ENCODE data around the gene RASSF8. TPM values are rescaled to one million over a fixed set of nuclear protein-coding genes. Genes with fewer than 3 reads are reported as not detected.

RASSF8 gene
- total RNA-seq, 4 donors from 2014 or later, result 13.1 to 332 (median 23.5) TPM

DNA sequence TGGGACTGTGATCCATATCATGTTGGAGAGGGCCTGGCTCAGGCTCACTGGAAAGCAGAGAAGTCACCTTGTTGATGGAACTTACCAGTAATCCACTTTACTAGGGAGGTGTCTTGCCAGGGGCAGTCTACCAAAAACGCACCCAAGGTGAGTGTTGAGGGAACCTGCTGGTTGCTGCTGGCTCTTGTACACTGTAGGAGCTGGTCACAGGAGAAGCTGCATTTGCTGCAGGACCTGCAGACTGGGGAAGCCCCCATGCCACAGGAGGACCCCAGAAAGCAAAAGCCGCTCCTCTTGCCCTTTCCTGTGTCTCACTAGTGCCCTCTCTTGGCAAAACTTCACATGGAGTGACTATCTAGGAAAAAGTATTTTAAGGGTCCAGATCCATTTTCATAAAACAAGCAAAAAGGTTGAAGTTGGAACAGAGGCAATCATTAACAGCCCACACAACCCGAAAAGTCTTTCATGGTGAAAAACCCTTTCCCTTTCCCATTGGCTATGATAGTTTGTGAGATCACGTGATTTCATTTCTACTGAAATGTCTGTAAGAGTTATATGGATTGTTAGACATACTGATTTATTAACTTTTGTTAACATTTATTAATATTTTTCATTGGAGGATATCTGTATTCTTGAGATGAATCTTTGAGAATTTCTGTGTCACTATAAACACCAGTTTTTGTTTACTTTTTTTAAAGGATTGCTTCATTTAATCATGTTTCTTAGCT, 59.2 kb downstream of the RASSF8 start:
- peaks cover 0 to 5% (median 0%) of the 10 kb centered on the region in 4 donors for H3K4me1 ChIP-seq
- H3K27me3 ChIP-seq, result no peaks in the 10 kb centered on the region
- H3K27ac ChIP-seq, result no peak overlapping the region
- in situ Hi-C loops (cut with MboI; ENCODE audit: low pct_ligation_motif_present in 1 of 4, low pct_unique_long_range_greater_than_20kb in 1 of 4, low sequenced_read_pairs in 3 of 4), result loop anchor here in 2 of 4 donors (25.0 kb wide), 1 partner anchor 580 kb away; no protein-coding TSS in a partner anchor
- intact Hi-C loops (cut with DNase I; ENCODE audit: low total_unique reads), result no loop called here
- TF ChIP-seq CTCF (IDR thresholded peaks at IDR 0.05) (peak; percentile 23 to 53 (median 46)), POLR2AphosphoS5 (IDR thresholded peaks at IDR 0.05) (no peak)
- no peaks in the 10 kb centered on the region for H3K9me3 ChIP-seq
- DNase-seq, result no peak
- WGBS, 2 donors (ENCODE audit: low coverage in 1 of 2), result 48% methylated on average over 2 to 4 of the region's 4 CpGs
- no peak overlapping the region for H3K4me3 ChIP-seq
- H3K36me3 ChIP-seq, result no peaks in the 10 kb centered on the region

DNA sequence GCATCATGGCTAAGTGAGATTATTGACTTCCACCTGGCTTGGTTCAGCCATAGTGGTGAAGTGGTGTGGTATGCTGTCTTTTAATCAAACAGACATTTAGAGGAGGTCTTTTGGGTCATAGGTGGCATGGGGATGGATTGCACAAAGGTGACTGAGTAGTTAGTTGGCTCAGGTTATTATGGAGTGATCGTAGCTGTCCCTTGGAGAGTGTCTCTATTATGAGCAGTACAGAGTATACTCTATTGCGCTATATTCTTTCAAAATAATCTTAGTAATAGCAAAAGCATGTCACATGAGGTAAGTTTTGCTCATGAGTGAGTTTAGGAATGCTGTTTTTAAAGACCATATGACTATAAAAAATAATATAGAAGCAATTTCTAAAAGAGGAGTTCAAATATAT, 60.4 kb downstream of the RASSF8 start:
- DNase-seq, result no peak
- WGBS, 2 donors (ENCODE audit: low coverage in 1 of 2), result 96 to 100% methylated on average over 2 of the region's 2 CpGs
- Histone ChIP-seq H3K27ac (no peak overlapping the region), H3K27me3 (no peaks in the 10 kb centered on the region), H3K36me3 (no peaks in the 10 kb centered on the region), H3K4me1 (peaks cover 0 to 5% (median 0%) of the 10 kb centered on the region in 4 donors), H3K9me3 (no peaks in the 10 kb centered on the region), H3K4me3 (no peak overlapping the region)
- intact Hi-C loops (cut with DNase I; ENCODE audit: low total_unique reads), result no loop called here
- TF ChIP-seq POLR2A (IDR thresholded peaks at IDR 0.05) (no peak), EP300 (IDR thresholded peaks at IDR 0.05; ENCODE audit: low read depth) (no peak), CTCF (IDR thresholded peaks at IDR 0.05) (no peak), POLR2AphosphoS5 (IDR thresholded peaks at IDR 0.05) (no peak)
- in situ Hi-C loops (cut with MboI; ENCODE audit: low pct_ligation_motif_present in 1 of 4, low pct_unique_long_range_greater_than_20kb in 1 of 4, low sequenced_read_pairs in 3 of 4), result loop anchor here in 2 of 4 donors (25.0 kb wide), 1 partner anchor 582 kb away; no protein-coding TSS in a partner anchor

- in situ Hi-C loops (cut with MboI; ENCODE audit: low pct_ligation_motif_present in 1 of 4, low pct_unique_long_range_greater_than_20kb in 1 of 4, low sequenced_read_pairs in 3 of 4) (loop anchor here in 3 of 4 donors (10.0 to 25.0 kb wide), 2 partner anchors 584 to 587 kb away; no protein-coding TSS in a partner anchor), intact Hi-C loops (cut with DNase I; ENCODE audit: low total_unique reads) (no loop called here)
- DNase-seq, result no peak
- Histone ChIP-seq H3K9me3 (no peaks in the 10 kb centered on the region), H3K4me3 (no peak overlapping the region), H3K36me3 (no peaks in the 10 kb centered on the region), H3K4me1 (peaks cover 0 to 4% (median 0%) of the 10 kb centered on the region in 4 donors), H3K27me3 (no peaks in the 10 kb centered on the region), H3K27ac (no peak overlapping the region)
- WGBS, 2 donors (ENCODE audit: low coverage in 1 of 2), result 81% methylated on average over 2 of the region's 2 CpGs; no CpG with 5 or more reads in 1 of the 2 donors
- TF ChIP-seq POLR2A (IDR thresholded peaks at IDR 0.05), result no peak
- no peak for TF ChIP-seq CTCF (IDR thresholded peaks at IDR 0.05)
- TF ChIP-seq POLR2AphosphoS5 (IDR thresholded peaks at IDR 0.05), result no peak
- no peak for TF ChIP-seq EP300 (IDR thresholded peaks at IDR 0.05; ENCODE audit: low read depth)
Observed at GRCh38 chr12:26021534-26021933, 63.1 kb downstream of the RASSF8 start.

DNA sequence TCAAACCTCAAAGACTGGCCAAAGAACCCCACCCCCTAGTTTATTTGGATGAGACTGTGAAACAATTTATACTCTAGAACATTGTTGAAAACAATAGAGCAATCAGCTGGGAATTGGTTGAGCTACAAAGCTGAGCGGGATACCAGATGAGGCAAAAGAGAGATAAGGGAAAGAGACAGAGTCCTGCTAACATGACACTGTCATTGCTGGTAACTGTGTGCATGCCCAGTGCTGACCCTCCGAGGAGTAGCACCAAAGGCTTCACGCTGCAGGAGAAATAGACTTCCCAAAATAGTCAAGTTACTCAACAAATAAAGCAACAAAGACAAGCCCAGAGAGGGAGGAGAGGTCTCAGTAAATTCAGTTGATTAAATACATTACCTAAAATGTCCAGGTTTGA, 63.6 kb downstream of the RASSF8 start:
- Histone ChIP-seq H3K27me3 (no peaks in the 10 kb centered on the region), H3K36me3 (no peaks in the 10 kb centered on the region), H3K4me3 (no peak overlapping the region), H3K9me3 (no peaks in the 10 kb centered on the region), H3K27ac (no peak overlapping the region), H3K4me1 (no peaks in the 10 kb centered on the region)
- intact Hi-C loops (cut with DNase I; ENCODE audit: low total_unique reads) (no loop called here), in situ Hi-C loops (cut with MboI; ENCODE audit: low pct_ligation_motif_present in 1 of 4, low pct_unique_long_range_greater_than_20kb in 1 of 4, low sequenced_read_pairs in 3 of 4) (loop anchor here in 3 of 4 donors (10.0 to 25.0 kb wide), 2 partner anchors 585 to 587 kb away; no protein-coding TSS in a partner anchor)
- whole genome bisulfite sequencing, 2 donors (ENCODE audit: low coverage in 1 of 2), result 83 to 89% methylated on average over 3 of the region's 3 CpGs
- DNase-seq, result no peak
- TF ChIP-seq CTCF (IDR thresholded peaks at IDR 0.05) (no peak), POLR2AphosphoS5 (IDR thresholded peaks at IDR 0.05) (no peak), POLR2A (IDR thresholded peaks at IDR 0.05) (no peak), EP300 (IDR thresholded peaks at IDR 0.05; ENCODE audit: low read depth) (no peak)
